CD14-positive monocyte (primary cell): ENCODE results near the gene PHLDA3. TPM values are rescaled to one million over a fixed set of nuclear protein-coding genes. Genes with fewer than 3 reads are reported as not detected.

Source experiments
- DNase-seq, 3 donors: peaks; one replicate each; pipeline ENCODE4 v3.0.0-alpha.2; 2011 to 2022
- H2AFZ ChIP-seq: 2 replicates; pipeline ENCODE4 v1.6.0; 2012; ENCODE audit warnings: mild to moderate bottlenecking, low read depth, low read length, inconsistent platforms; ENCODE audit not compliant: insufficient read depth, poor library complexity, severe bottlenecking
- H3K27ac ChIP-seq, 2 donors: 1 replicate in 1 of 2; 2 replicates in 1 of 2; pipeline ENCODE4 v1.5.1; 2012 to 2013; ENCODE audit warnings: low read length in 2 of 2, control low read depth in 1 of 2, inconsistent platforms in 1 of 2, low read depth in 1 of 2, mild to moderate bottlenecking in 1 of 2
- H3K27me3 ChIP-seq, 2 donors: one replicate each; pipeline versions ENCODE4 v1.6.0 to v1.6.1; 2011 to 2013; ENCODE audit warnings: low read length in 2 of 2; ENCODE audit not compliant: control insufficient read depth in 2 of 2, insufficient read depth in 2 of 2
- H3K36me3 ChIP-seq, 2 donors: replicated peaks in 1 of 2; 1 replicate in 1 of 2; 2 replicates in 1 of 2; pipeline versions ENCODE4 v1.5.1 to v1.6.1; 2012 to 2013; ENCODE audit warnings: low read length in 2 of 2, control low read depth in 1 of 2, inconsistent platforms in 1 of 2, mild to moderate bottlenecking in 1 of 2; ENCODE audit not compliant: insufficient read depth in 2 of 2, control insufficient read depth in 1 of 2
- H3K4me1 ChIP-seq, 2 donors: 1 replicate in 1 of 2; 2 replicates in 1 of 2; pipeline versions ENCODE4 v1.5.1 to v1.6.1; 2012 to 2013; ENCODE audit warnings: low read length in 2 of 2, control low read depth in 1 of 2, inconsistent platforms in 1 of 2, mild to moderate bottlenecking in 1 of 2, moderate library complexity in 1 of 2; ENCODE audit not compliant: insufficient read depth in 2 of 2, control insufficient read depth in 1 of 2
- H3K4me2 ChIP-seq: replicated peaks from 2 replicates; pipeline ENCODE3; 2012; ENCODE audit warnings: low read length, moderate library complexity, mild to moderate bottlenecking; ENCODE audit not compliant: poor library complexity, severe bottlenecking; ENCODE audit errors: extremely low read depth
- H3K4me3 ChIP-seq, 3 experiments: fragments of 200-600 bp in 1 of 3; sonication (generic) in 1 of 3; replicated peaks in 1 of 3; 1 replicate in 2 of 3; 2 replicates in 1 of 3; pipeline ENCODE4 v1.5.1; 2011 to 2013; ENCODE audit warnings: low read length in 3 of 3, mild to moderate bottlenecking in 3 of 3, control low read depth in 2 of 3, low read depth in 2 of 3, inconsistent platforms in 1 of 3, moderate library complexity in 1 of 3
- H3K79me2 ChIP-seq: 2 replicates; pipeline ENCODE4 v1.6.0; 2012; ENCODE audit warnings: mild to moderate bottlenecking, control low read depth, inconsistent platforms, low read length, moderate library complexity; ENCODE audit not compliant: insufficient read depth
- H3K9ac ChIP-seq: 2 replicates; pipeline ENCODE4 v1.6.0; 2017; ENCODE audit warnings: low read length, mild to moderate bottlenecking; ENCODE audit not compliant: insufficient read depth, poor library complexity, severe bottlenecking
- H3K9me3 ChIP-seq, 2 donors: replicated peaks in 1 of 2; 1 replicate in 1 of 2; 2 replicates in 1 of 2; pipeline versions ENCODE4 v1.5.1 to v1.6.1; 2012 to 2013; ENCODE audit warnings: low read length in 2 of 2, control low read depth in 1 of 2; ENCODE audit not compliant: control insufficient read depth in 1 of 2, insufficient read depth in 1 of 2
- H4K20me1 ChIP-seq: 2 replicates; pipeline ENCODE4 v1.6.0; 2012; ENCODE audit warnings: mild to moderate bottlenecking, low read length, control low read depth, moderate library complexity; ENCODE audit not compliant: insufficient read depth
- H3K27ac Mint-ChIP-seq, 7 donors: one replicate each; pipeline ENCODE4 v1.8.0; 2020; ENCODE audit warnings: mild to moderate bottlenecking in 7 of 7, mixed read lengths in 7 of 7, moderate library complexity in 6 of 7, inconsistent platforms in 2 of 7
- H3K27me3 Mint-ChIP-seq, 3 donors: one replicate each; pipeline ENCODE4 v1.8.0; 2021 to 2022; ENCODE audit warnings: low read depth in 3 of 3, mild to moderate bottlenecking in 3 of 3, mixed read lengths in 3 of 3, moderate library complexity in 3 of 3, inconsistent platforms in 1 of 3
- H3K36me3 Mint-ChIP-seq, 2 donors: one replicate each; pipeline ENCODE4 v1.8.0; 2020; ENCODE audit warnings: mixed read lengths in 2 of 2, inconsistent platforms in 1 of 2, mild to moderate bottlenecking in 1 of 2
- H3K4me1 Mint-ChIP-seq: one replicate; pipeline ENCODE4 v1.8.0; 2020; ENCODE audit warnings: mild to moderate bottlenecking, mixed read lengths
- H3K4me3 Mint-ChIP-seq, 2 donors: one replicate each; pipeline ENCODE4 v1.8.0; 2020; ENCODE audit warnings: mild to moderate bottlenecking in 2 of 2, mixed read lengths in 2 of 2, moderate library complexity in 1 of 2
- H3K9me3 Mint-ChIP-seq, 7 donors: one replicate each; pipeline ENCODE4 v1.8.0; 2020 to 2022; ENCODE audit warnings: mixed read lengths in 7 of 7, mild to moderate bottlenecking in 6 of 7, moderate library complexity in 6 of 7, inconsistent platforms in 2 of 7
- CTCF ChIP-seq: fragments of 200-600 bp; IDR thresholded peaks from one replicate; pipeline ENCODE4 v1.8.0; 2022; ENCODE audit warnings: antibody characterized with exemption, mild to moderate bottlenecking
- WGBS: methylation state at CpG from one replicate; pipeline ENCODE4 v1.1.5; 2013; ENCODE audit warnings: missing lambda C conversion rate; ENCODE audit not compliant: insufficient coverage; 5-methylcytosine and 5-hydroxymethylcytosine counted together
- intact Hi-C, 2 donors: fragments of 100-400 bp; cut with micrococcal nuclease; formaldehyde crosslinking; loops; one replicate each; pipeline versions ENCODE4 v1.15.0 to v1.15.1; 2023
- polyA plus RNA-seq, 3 donors: library from polyadenylated mRNA; depleted of rRNA in 1 of 3; unstranded in 2 of 3; stranded (reverse) in 1 of 3; fragments of 300-500 nt in 2 of 3; fragments of >200 nt in 1 of 3; fragmentation: Illumina TruSeq in 2 of 3; gene quantifications; 1 replicate in 2 of 3; 2 replicates in 1 of 3; pipeline ENCODE4 v1.2.3, GENCODE V29; 2012 to 2021

PHLDA3 gene
- polyA plus RNA-seq, 3 donors: 0.08 TPM; not detected in 2

- Mint-ChIP-seq H3K27ac (no peak overlapping the region), H3K4me1 (peaks cover 9% of the 10 kb centered on the region), H3K27me3 (peaks cover 2 to 4% (median 3%) of the 10 kb centered on the region in 3 donors), H3K4me3 (no peak overlapping the region), H3K9me3 (peaks cover 0 to 2% (median 0%) of the 10 kb centered on the region in 7 donors), H3K36me3 (no peaks in the 10 kb centered on the region)
- no peak overlapping the region for H2AFZ ChIP-seq
- no peaks in the 10 kb centered on the region for H3K9me3 ChIP-seq
- no peak for TF ChIP-seq CTCF
- no peaks in the 10 kb centered on the region for H3K79me2 ChIP-seq
- H3K4me2 ChIP-seq: no peak overlapping the region
- DNase-seq: no peak
- no peaks in the 10 kb centered on the region for H3K36me3 ChIP-seq
- no CpG with 5 or more reads among the region's 6 CpGs for WGBS
- H3K27ac ChIP-seq: no peak overlapping the region
- H3K9ac ChIP-seq: no peak overlapping the region
- H3K27me3 ChIP-seq: no peaks in the 10 kb centered on the region
- H4K20me1 ChIP-seq: no peaks in the 10 kb centered on the region
- H3K4me3 ChIP-seq: no peak overlapping the region
- peaks cover 0 to 6% of the 10 kb centered on the region in 2 donors for H3K4me1 ChIP-seq
- intact Hi-C loops: no loop called here
Observed at GRCh38 chr1:201427963-201428362, 41.0 kb downstream of the PHLDA3 start.

- no peak overlapping the region for H2AFZ ChIP-seq
- H3K27me3 Mint-ChIP-seq: peaks cover 3 to 7% (median 4%) of the 10 kb centered on the region in 3 donors
- intact Hi-C loops: no loop called here
- H3K4me3 Mint-ChIP-seq: no peak overlapping the region
- TF ChIP-seq CTCF: no peak
- DNase-seq: no peak
- H3K4me2 ChIP-seq: no peak overlapping the region
- H3K4me1 ChIP-seq: peaks cover 0 to 6% of the 10 kb centered on the region in 2 donors
- no peak overlapping the region for H3K27ac ChIP-seq
- no peaks in the 10 kb centered on the region for H3K27me3 ChIP-seq
- H3K79me2 ChIP-seq: no peaks in the 10 kb centered on the region
- H3K9me3 Mint-ChIP-seq: peaks cover 0 to 2% (median 0%) of the 10 kb centered on the region in 7 donors
- no peaks in the 10 kb centered on the region for H3K9me3 ChIP-seq
- 73% methylated on average over 5 of the region's 15 CpGs for WGBS
- peaks cover 9% of the 10 kb centered on the region for H3K4me1 Mint-ChIP-seq
- no peaks in the 10 kb centered on the region for H3K36me3 Mint-ChIP-seq
- H3K27ac Mint-ChIP-seq: no peak overlapping the region
- no peaks in the 10 kb centered on the region for H4K20me1 ChIP-seq
- no peaks in the 10 kb centered on the region for H3K36me3 ChIP-seq
- no peak overlapping the region for H3K9ac ChIP-seq
- H3K4me3 ChIP-seq: no peak overlapping the region
Observed at GRCh38 chr1:201426479-201427310, 42.3 kb downstream of the PHLDA3 start.
